Pulmonary artery endothelial cell (primary cell): Measurements from ENCODE around the gene RAI14. TPM values are rescaled to one million over a fixed set of nuclear protein-coding genes. Genes with fewer than 3 reads are reported as not detected.

ENCODE experiments used
- DNase-seq: peaks from one replicate; pipeline ENCODE4 v3.0.0-alpha.2; 2011; ENCODE audit warnings: low read depth, low spot score
- total RNA-seq: library from RNA; depleted of rRNA; stranded (reverse); fragments of >200 nt; gene quantifications from 2 replicates; pipeline ENCODE4 v1.2.3, GENCODE V29; 2014

Gene RAI14
- total RNA-seq, 1 donor from 2014 or later: 219 TPM

GRCh38 chr5:34639852-34640626, 16.1 kb upstream of the RAI14 start:
- no peak for DNase-seq

GRCh38 chr5:34648039-34648839, 7.9 kb upstream of the RAI14 start:
- no peak for DNase-seq

GRCh38 chr5:34648840-34649158, 7.3 kb upstream of the RAI14 start:
- no peak for DNase-seq

- no peak for DNase-seq
Observed at GRCh38 chr5:34651791-34652190, 4.3 kb upstream of the RAI14 start.

GRCh38 chr5:34652466-34652865, 3.7 kb upstream of the RAI14 start:
- no peak for DNase-seq

GRCh38 chr5:34652914-34653313, 3.2 kb upstream of the RAI14 start:
- no peak for DNase-seq

- no peak for DNase-seq
Observed at GRCh38 chr5:34653708-34654107, 2.4 kb upstream of the RAI14 start.

- no peak for DNase-seq
Observed at GRCh38 chr5:34655354-34655991, 655 bp upstream of the RAI14 start.

GRCh38 chr5:34656700-34657273, 659 bp downstream of the RAI14 start:
- no peak for DNase-seq

- DNase-seq: no peak
Observed at GRCh38 chr5:34657274-34657921, 1.3 kb downstream of the RAI14 start.

- DNase-seq: no peak
Observed at GRCh38 chr5:34657988-34658387, 1.9 kb downstream of the RAI14 start.

GRCh38 chr5:34659168-34659567, 3.0 kb downstream of the RAI14 start:
- no peak for DNase-seq

GRCh38 chr5:34660444-34660843, 4.3 kb downstream of the RAI14 start:
- peak; percentile 48 for DNase-seq

- no peak for DNase-seq
Observed at GRCh38 chr5:34663771-34664496, 7.8 kb downstream of the RAI14 start.

GRCh38 chr5:34666392-34667080, 10.4 kb downstream of the RAI14 start:
- DNase-seq: no peak

GRCh38 chr5:34667705-34668104, 11.6 kb downstream of the RAI14 start:
- no peak for DNase-seq

GRCh38 chr5:34669931-34670516, 13.9 kb downstream of the RAI14 start:
- no peak for DNase-seq

- DNase-seq: no peak
Observed at GRCh38 chr5:34672196-34672595, 16.1 kb downstream of the RAI14 start.

GRCh38 chr5:34673463-34674125, 17.5 kb downstream of the RAI14 start:
- no peak for DNase-seq
